ENCODE results near the gene SLC9A9.

GRCh38 chr3:143514109-143514508 is 334.2 kb downstream of the SLC9A9 start:
- TF ChIP-seq POLR2A (IDR thresholded peaks at IDR 0.05; ENCODE audit: low read length) (no peak), GATA1 (IDR thresholded peaks at IDR 0.05; ENCODE audit: low read depth, low read length) (no peak)
